SH-SY5Y (cell line): Measurements from ENCODE around the gene PAX2.

Experiments
- GATA2 ChIP-seq: IDR thresholded peaks from 2 replicates; pipeline ENCODE4 v1.6.1; 2011; ENCODE audit warnings: mild to moderate bottlenecking, low read depth, low read length
- GATA3 ChIP-seq: IDR thresholded peaks from 2 replicates; pipeline ENCODE4 v1.6.1; 2011; ENCODE audit warnings: low read depth, mild to moderate bottlenecking, low read length, moderate library complexity

GRCh38 chr10:100810835-100811116 is 65.4 kb downstream of the PAX2 start:
- TF ChIP-seq GATA2 (no peak), GATA3 (no peak)
